Measurements from ENCODE around the gene SLC22A23. TPM values are rescaled to one million over a fixed set of nuclear protein-coding genes. Genes with fewer than 3 reads are reported as not detected.

Gene SLC22A23
- total RNA-seq, 1 donor from 2014 or later = 5.7 TPM

DNA sequence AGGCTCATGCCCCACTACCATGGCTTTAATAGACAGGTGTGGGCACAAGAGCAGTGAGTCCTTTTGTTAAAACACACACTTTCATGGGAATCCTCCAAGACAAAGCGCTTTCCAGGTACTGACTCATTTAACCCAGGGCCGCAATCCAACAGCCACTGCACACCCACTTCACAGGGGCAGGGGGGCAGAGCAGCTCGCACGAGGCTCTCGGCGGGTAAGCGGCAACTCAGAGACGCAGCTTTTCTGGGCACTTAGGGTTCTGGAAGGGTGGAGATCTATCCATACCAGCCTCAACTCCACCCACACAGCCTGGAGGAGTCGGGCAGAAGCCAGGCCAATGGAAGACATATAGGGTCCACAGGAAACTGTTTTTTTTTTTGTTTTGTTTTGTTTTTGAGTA is 169.5 kb downstream of the SLC22A23 start:
- DNase-seq (ENCODE audit: low read depth) = peak; percentile 59
- peaks cover 10% of the 10 kb centered on the region for H3K36me3 Mint-ChIP-seq (ENCODE audit: low read depth, unreplicated experiment)
- no peaks in the 10 kb centered on the region for H3K9me3 Mint-ChIP-seq (ENCODE audit: unreplicated experiment)
- no peak for TF ChIP-seq EZH2 (IDR thresholded peaks at IDR 0.05; ENCODE audit: insufficient read depth, low read length)
- TF ChIP-seq CTCF (IDR thresholded peaks at IDR 0.05; ENCODE audit: insufficient read depth, low read depth, low read length) = no peak
- no peak for FAIRE-seq
- H3K4me1 Mint-ChIP-seq (ENCODE audit: low read depth, unreplicated experiment) = peaks cover 2% of the 10 kb centered on the region
- Histone ChIP-seq H2AFZ (ENCODE audit: low read depth, low read length) (no peak overlapping the region), H3K4me2 (ENCODE audit: low read length) (peak overlapping the region; percentile 15), H4K20me1 (ENCODE audit: insufficient read depth, low read length) (no peaks in the 10 kb centered on the region), H3K4me1 (ENCODE audit: insufficient read depth, low read length) (peaks cover 6% of the 10 kb centered on the region), H3K79me2 (ENCODE audit: insufficient read depth, low read length) (no peaks in the 10 kb centered on the region), H3K9ac (ENCODE audit: low read length) (no peak overlapping the region), H3K36me3 (ENCODE audit: insufficient read depth, low read length) (no peaks in the 10 kb centered on the region), H3K4me3 (ENCODE audit: insufficient read depth, low read depth, low read length) (no peak overlapping the region), H3K9me3 (ENCODE audit: insufficient read depth, low read depth, low read length) (no peaks in the 10 kb centered on the region), H3K27me3 (ENCODE audit: insufficient read depth, low read length) (peaks cover 4% of the 10 kb centered on the region), H3K27ac (ENCODE audit: low read depth, low read length) (no peak overlapping the region)
- no peak overlapping the region for H3K4me3 Mint-ChIP-seq (ENCODE audit: unreplicated experiment)
- peaks cover 9% of the 10 kb centered on the region for H3K27me3 Mint-ChIP-seq (ENCODE audit: low read depth, unreplicated experiment)
- H3K27ac Mint-ChIP-seq (ENCODE audit: unreplicated experiment) = no peak overlapping the region

GRCh38 chr6:3286641-3287171 is 170.1 kb downstream of the SLC22A23 start:
- Mint-ChIP-seq H3K27me3 (ENCODE audit: low read depth, unreplicated experiment) (peaks cover 9% of the 10 kb centered on the region), H3K9me3 (ENCODE audit: unreplicated experiment) (no peaks in the 10 kb centered on the region), H3K4me3 (ENCODE audit: unreplicated experiment) (no peak overlapping the region), H3K27ac (ENCODE audit: unreplicated experiment) (no peak overlapping the region), H3K4me1 (ENCODE audit: low read depth, unreplicated experiment) (peaks cover 8% of the 10 kb centered on the region), H3K36me3 (ENCODE audit: low read depth, unreplicated experiment) (peaks cover 6% of the 10 kb centered on the region)
- Histone ChIP-seq H3K9me3 (ENCODE audit: insufficient read depth, low read depth, low read length) (no peaks in the 10 kb centered on the region), H3K4me3 (ENCODE audit: insufficient read depth, low read depth, low read length) (no peak overlapping the region), H2AFZ (ENCODE audit: low read depth, low read length) (no peak overlapping the region), H3K27me3 (ENCODE audit: insufficient read depth, low read length) (peaks cover 4% of the 10 kb centered on the region), H3K4me1 (ENCODE audit: insufficient read depth, low read length) (peaks cover 12% of the 10 kb centered on the region), H3K27ac (ENCODE audit: low read depth, low read length) (no peak overlapping the region), H3K79me2 (ENCODE audit: insufficient read depth, low read length) (no peaks in the 10 kb centered on the region), H3K36me3 (ENCODE audit: insufficient read depth, low read length) (no peaks in the 10 kb centered on the region), H4K20me1 (ENCODE audit: insufficient read depth, low read length) (no peaks in the 10 kb centered on the region), H3K4me2 (ENCODE audit: low read length) (peak overlapping the region; percentile 15), H3K9ac (ENCODE audit: low read length) (no peak overlapping the region)
- DNase-seq (ENCODE audit: low read depth) (no peak), FAIRE-seq (no peak)
- no peak for TF ChIP-seq CTCF (IDR thresholded peaks at IDR 0.05; ENCODE audit: insufficient read depth, low read depth, low read length)
- no peak for TF ChIP-seq EZH2 (IDR thresholded peaks at IDR 0.05; ENCODE audit: insufficient read depth, low read length)

DNA sequence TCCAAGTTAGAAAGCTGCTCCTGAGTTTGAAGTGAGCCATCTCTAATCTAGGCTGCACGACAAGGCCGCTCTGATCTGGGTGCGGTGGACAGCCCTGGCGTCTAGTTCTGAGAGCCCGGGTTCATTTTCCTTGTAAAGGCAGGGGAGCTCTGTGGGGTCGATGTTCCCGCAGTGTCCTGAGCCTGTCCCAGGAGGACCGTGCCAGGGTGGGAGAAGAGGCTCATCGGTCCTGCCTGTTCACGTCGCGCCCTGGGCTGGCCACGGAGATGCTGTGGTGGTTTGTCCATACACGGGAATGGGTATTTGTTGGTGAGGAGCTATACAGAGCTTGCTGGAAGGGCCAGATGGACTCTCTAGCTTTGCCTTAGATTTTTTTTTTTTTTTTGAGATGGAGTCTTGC is 171.1 kb downstream of the SLC22A23 start:
- no peak overlapping the region for H3K4me2 ChIP-seq (ENCODE audit: low read length)

More for the DNA sequence above, 171.1 kb downstream of the SLC22A23 start:
- no peak overlapping the region for H3K4me3 ChIP-seq (ENCODE audit: insufficient read depth, low read depth, low read length)
- no peak for TF ChIP-seq EZH2 (IDR thresholded peaks at IDR 0.05; ENCODE audit: insufficient read depth, low read length)
- Mint-ChIP-seq H3K4me1 (ENCODE audit: low read depth, unreplicated experiment) (peaks cover 16% of the 10 kb centered on the region), H3K27me3 (ENCODE audit: low read depth, unreplicated experiment) (peaks cover 8% of the 10 kb centered on the region), H3K9me3 (ENCODE audit: unreplicated experiment) (no peaks in the 10 kb centered on the region), H3K36me3 (ENCODE audit: low read depth, unreplicated experiment) (peaks cover 5% of the 10 kb centered on the region), H3K4me3 (ENCODE audit: unreplicated experiment) (no peak overlapping the region), H3K27ac (ENCODE audit: unreplicated experiment) (no peak overlapping the region)
- H3K9me3 ChIP-seq (ENCODE audit: insufficient read depth, low read depth, low read length) = no peaks in the 10 kb centered on the region
- H3K27me3 ChIP-seq (ENCODE audit: insufficient read depth, low read length) = peaks cover 4% of the 10 kb centered on the region
- H3K4me1 ChIP-seq (ENCODE audit: insufficient read depth, low read length) = peaks cover 22% of the 10 kb centered on the region
- no peak for DNase-seq (ENCODE audit: low read depth)
- H3K36me3 ChIP-seq (ENCODE audit: insufficient read depth, low read length) = no peaks in the 10 kb centered on the region
- H2AFZ ChIP-seq (ENCODE audit: low read depth, low read length) = no peak overlapping the region
- FAIRE-seq = no peak
- H3K9ac ChIP-seq (ENCODE audit: low read length) = no peak overlapping the region
- H4K20me1 ChIP-seq (ENCODE audit: insufficient read depth, low read length) = no peaks in the 10 kb centered on the region
- H3K79me2 ChIP-seq (ENCODE audit: insufficient read depth, low read length) = no peaks in the 10 kb centered on the region
- no peak overlapping the region for H3K27ac ChIP-seq (ENCODE audit: low read depth, low read length)
